WTC11 (cell line): Measurements from ENCODE around the gene PTPRG. TPM values are rescaled to one million over a fixed set of nuclear protein-coding genes. Genes with fewer than 3 reads are reported as not detected.

Experiments used
- ATAC-seq: fragments of 200-7000 bp; cut with Tn5 transposase; 2 replicates; pipeline ENCODE4 v1.10.0; 2021; ENCODE audit warnings: mild to moderate bottlenecking, moderate library complexity
- CTCF ChIA-PET: fragments of 300-600 bp; sonication (Branson Sonifier 250); formaldehyde crosslinking; loops from one replicate; lab custom pipeline; 2021; ENCODE audit warnings: antibody characterized with exemption; lab: Charles Lee
- POLR2A ChIA-PET: fragments of 350-600 bp; sonication (Branson Sonifier 250); formaldehyde crosslinking; loops from one replicate; lab custom pipeline; 2021; ENCODE audit warnings: antibody characterized with exemption; lab: Charles Lee
- DNase-seq: peaks from one replicate; pipeline ENCODE4 v3.0.0; 2021; ENCODE audit warnings: low spot score
- H3K27ac Mint-ChIP-seq: 2 replicates; pipeline ENCODE4 v1.8.0; 2021; ENCODE audit warnings: mixed read lengths
- H3K27me3 Mint-ChIP-seq: 2 replicates; pipeline ENCODE4 v1.8.0; 2021; ENCODE audit warnings: low read depth, mild to moderate bottlenecking, moderate library complexity, mixed read lengths
- H3K36me3 Mint-ChIP-seq: 2 replicates; pipeline ENCODE4 v1.8.0; 2021; ENCODE audit warnings: mixed read lengths
- H3K4me1 Mint-ChIP-seq: 2 replicates; pipeline ENCODE4 v1.8.0; 2022; ENCODE audit warnings: mixed read lengths
- H3K4me3 Mint-ChIP-seq: 2 replicates; pipeline ENCODE4 v1.8.0; 2021; ENCODE audit warnings: mild to moderate bottlenecking, moderate library complexity, mixed read lengths
- H3K9me3 Mint-ChIP-seq: 2 replicates; pipeline ENCODE4 v1.8.0; 2021; ENCODE audit warnings: mixed read lengths
- ATF1 ChIP-seq: sonication (generic); formaldehyde crosslinking; IDR thresholded peaks from 2 replicates; pipeline ENCODE4 v1.8.1; 2023; ENCODE audit warnings: mild to moderate bottlenecking, moderate library complexity, missing genetic modification reagents
- CBFB ChIP-seq: sonication (generic); formaldehyde crosslinking; IDR thresholded peaks from 2 replicates; pipeline ENCODE4 v1.8.1; 2022; ENCODE audit warnings: mild to moderate bottlenecking, low read depth, missing genetic modification reagents
- FOXJ3 ChIP-seq: sonication (generic); formaldehyde crosslinking; IDR thresholded peaks from 2 replicates; pipeline ENCODE4 v1.9.0; 2021; ENCODE audit warnings: missing genetic modification reagents, mild to moderate bottlenecking, borderline replicate concordance
- FOXP1 ChIP-seq: sonication (generic); formaldehyde crosslinking; IDR thresholded peaks from 2 replicates; pipeline ENCODE4 v1.8.0; 2022; ENCODE audit warnings: missing genetic modification reagents, mild to moderate bottlenecking, moderate library complexity, borderline replicate concordance
- MYBL2 ChIP-seq: sonication (generic); formaldehyde crosslinking; IDR thresholded peaks from 2 replicates; pipeline ENCODE4 v1.8.1; 2023; ENCODE audit warnings: mild to moderate bottlenecking, moderate library complexity, missing genetic modification reagents
- PREB ChIP-seq: sonication (generic); formaldehyde crosslinking; IDR thresholded peaks from 2 replicates; pipeline ENCODE4 v1.8.1; 2022; ENCODE audit warnings: mild to moderate bottlenecking, missing genetic modification reagents, moderate library complexity, borderline replicate concordance
- PRRX2 ChIP-seq: fragments of 250-450 bp; sonication (Bioruptor Pico); IDR thresholded peaks from 2 replicates; pipeline ENCODE4 v1.8.0; 2021; ENCODE audit warnings: mild to moderate bottlenecking
- RELA ChIP-seq: sonication (generic); formaldehyde crosslinking; IDR thresholded peaks from 2 replicates; pipeline ENCODE4 v1.8.1; 2022; ENCODE audit warnings: missing genetic modification reagents, mild to moderate bottlenecking, borderline replicate concordance
- RORB ChIP-seq: fragments of 250-450 bp; sonication (Bioruptor Pico); IDR thresholded peaks from 2 replicates; pipeline ENCODE4 v1.9.0; 2021; ENCODE audit warnings: mild to moderate bottlenecking
- SMAD4 ChIP-seq: sonication (generic); formaldehyde crosslinking; IDR thresholded peaks from 2 replicates; pipeline ENCODE4 v1.8.0; 2022; ENCODE audit warnings: mild to moderate bottlenecking, missing genetic modification reagents
- TEAD1 ChIP-seq: sonication (generic); formaldehyde crosslinking; IDR thresholded peaks from 2 replicates; pipeline ENCODE4 v1.8.0; 2022; ENCODE audit warnings: mild to moderate bottlenecking, missing genetic modification reagents
- TP53 ChIP-seq: sonication (generic); formaldehyde crosslinking; IDR thresholded peaks from 2 replicates; pipeline ENCODE4 v1.8.1; 2023; ENCODE audit warnings: mild to moderate bottlenecking, missing genetic modification reagents
- ZNF138 ChIP-seq: sonication (generic); formaldehyde crosslinking; conservative IDR thresholded peaks from 2 replicates; pipeline ENCODE4 v1.8.1; 2022; ENCODE audit warnings: mild to moderate bottlenecking, moderate library complexity, missing genetic modification reagents
- ZNF219 ChIP-seq: sonication (generic); formaldehyde crosslinking; IDR thresholded peaks from 2 replicates; pipeline ENCODE4 v1.8.0; 2023; ENCODE audit warnings: missing genetic modification reagents, mild to moderate bottlenecking, borderline replicate concordance
- ZNF232 ChIP-seq: sonication (generic); formaldehyde crosslinking; IDR thresholded peaks from 2 replicates; pipeline ENCODE4 v1.8.0; 2022; ENCODE audit warnings: mild to moderate bottlenecking, missing genetic modification reagents
- ZNF396 ChIP-seq: fragments of 250-450 bp; sonication (Bioruptor Pico); IDR thresholded peaks from 2 replicates; pipeline ENCODE4 v1.8.0; 2021; ENCODE audit warnings: mild to moderate bottlenecking, moderate library complexity, borderline replicate concordance
- ZNF423 ChIP-seq: fragments of 250-450 bp; sonication (Bioruptor Pico); IDR thresholded peaks from 2 replicates; pipeline ENCODE4 v2.1.2; 2022; ENCODE audit warnings: mild to moderate bottlenecking, moderate library complexity
- ZSCAN18 ChIP-seq: fragments of 250-450 bp; sonication (Bioruptor Pico); IDR thresholded peaks from 2 replicates; pipeline ENCODE4 v2.1.2; 2022; ENCODE audit warnings: mild to moderate bottlenecking, moderate library complexity
- total RNA-seq: library from RNA; stranded (reverse); gene quantifications from 3 replicates; pipeline ENCODE4 v1.2.3, GENCODE V29; 2021
- TF ChIP-seq, protein P1 (sequence below): fragments of 250-450 bp; sonication (Bioruptor Pico); IDR thresholded peaks from 2 replicates; pipeline ENCODE4 v1.9.0; 2021; ENCODE audit warnings: moderate library complexity, mild to moderate bottlenecking, inconsistent platforms, borderline replicate concordance
- TF ChIP-seq, protein P2 (sequence below): sonication (generic); formaldehyde crosslinking; IDR thresholded peaks from 2 replicates; pipeline ENCODE4 v1.8.1; 2023; ENCODE audit warnings: mild to moderate bottlenecking, missing genetic modification reagents, moderate library complexity
- TF ChIP-seq, protein P3 (sequence below): sonication (generic); formaldehyde crosslinking; IDR thresholded peaks from 2 replicates; pipeline ENCODE4 v1.8.0; 2022; ENCODE audit warnings: missing genetic modification reagents

PTPRG gene
- total RNA-seq, 1 experiment from 2014 or later = 106 TPM

DNA sequence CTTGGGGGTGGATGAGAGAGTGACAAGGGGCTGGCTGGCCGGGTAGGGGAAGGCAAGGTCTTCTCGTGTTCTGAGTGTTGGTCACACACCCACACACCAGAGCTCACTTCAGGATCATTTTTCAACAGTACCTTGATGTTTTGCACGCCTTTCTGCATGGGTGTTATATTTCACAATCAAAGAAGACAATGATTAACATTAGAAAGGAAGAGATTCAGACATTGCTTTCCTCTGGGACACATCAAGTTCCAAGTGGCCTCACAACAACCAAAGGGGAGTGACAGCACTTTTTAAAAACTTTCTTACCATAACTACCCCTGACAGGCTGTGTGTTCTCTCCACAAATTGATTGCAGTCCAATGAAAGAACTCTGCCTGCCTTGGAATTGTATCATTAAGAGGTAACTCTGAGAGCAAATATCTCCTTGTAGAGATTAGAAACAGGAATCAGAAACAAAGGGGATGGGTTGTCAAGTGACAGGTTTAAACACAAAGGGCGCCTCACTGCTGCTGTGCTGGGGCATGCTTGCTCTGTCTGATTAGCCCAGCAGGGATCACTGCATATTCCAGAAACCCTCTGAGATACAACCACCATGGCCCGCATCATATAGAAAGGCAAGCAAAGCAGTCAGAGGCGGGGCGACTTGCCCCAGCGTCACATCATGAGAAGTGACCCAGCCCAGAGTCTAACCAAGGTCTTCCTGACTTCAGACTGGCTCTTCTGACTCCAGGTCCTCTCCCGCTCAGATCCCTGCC lies 581.1 kb downstream of the PTPRG start:
- Mint-ChIP-seq H3K36me3 (0 out of 2 replicates have a peak, but pooled peaks cover 12% of the 10 kb centered on the region), H3K27ac (peak overlapping the region; percentile 77; the same call in 1 of the 2 replicates)
- peak; percentile 71 for ATAC-seq

DNA sequence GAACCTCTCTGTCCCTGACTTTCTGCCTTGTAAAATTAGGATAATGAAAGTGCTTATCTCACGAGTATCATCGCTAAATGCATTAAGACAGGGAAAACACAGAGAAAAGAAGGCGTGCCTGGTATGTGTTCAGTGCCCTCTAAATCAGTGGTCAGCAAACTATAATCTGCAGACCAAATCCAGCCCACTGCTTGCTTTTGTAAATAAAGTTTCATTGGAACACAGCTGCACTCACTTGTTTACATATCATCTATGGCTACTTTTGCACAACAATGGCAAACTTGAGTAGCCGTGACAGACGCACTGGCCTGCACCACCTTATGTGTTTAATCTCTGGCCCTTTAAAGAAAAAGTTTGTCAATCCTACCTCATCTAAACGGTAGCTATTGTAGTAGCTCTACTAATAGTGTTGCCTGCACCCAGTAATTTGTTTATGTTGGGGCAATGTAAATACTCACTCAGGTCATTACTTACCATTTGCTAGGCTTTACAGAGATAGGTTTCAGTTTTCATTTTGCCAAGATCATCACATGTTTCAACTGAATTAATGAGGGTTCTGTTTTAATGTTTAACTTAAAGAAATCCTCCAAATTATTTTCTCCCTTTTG lies 582.6 kb downstream of the PTPRG start:
- no peaks in the 10 kb centered on the region for H3K9me3 Mint-ChIP-seq
- peaks cover 38% of the 10 kb centered on the region for H3K4me1 Mint-ChIP-seq
- H3K27me3 Mint-ChIP-seq = no peaks in the 10 kb centered on the region
- no peak for DNase-seq
- ChIA-PET CTCF (interaction anchor here (1.0 to 1.2 kb wide), 4 partner anchors 9 to 45 kb away, joined by 3 to 7 read pairs (median 4); no protein-coding TSS in a partner anchor), POLR2A (no interaction called here)
- H3K36me3 Mint-ChIP-seq = 0 out of 2 replicates have a peak, but pooled peaks cover 12% of the 10 kb centered on the region
- TF ChIP-seq MYBL2 (CRISPR knock-in tag) (no peak), ZNF219 (no peak)
- TF ChIP-seq, protein P1, sequence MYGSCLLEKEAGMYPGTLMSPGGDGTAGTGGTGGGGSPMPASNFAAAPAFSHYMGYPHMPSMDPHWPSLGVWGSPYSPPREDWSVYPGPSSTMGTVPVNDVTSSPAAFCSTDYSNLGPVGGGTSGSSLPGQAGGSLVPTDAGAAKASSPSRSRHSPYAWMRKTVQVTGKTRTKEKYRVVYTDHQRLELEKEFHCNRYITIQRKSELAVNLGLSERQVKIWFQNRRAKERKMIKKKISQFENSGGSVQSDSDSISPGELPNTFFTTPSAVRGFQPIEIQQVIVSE (CRISPR knock-in tag) = no peak
- TF ChIP-seq, all 79 proteins: peak for 0
- ATAC-seq = no peak
- Mint-ChIP-seq H3K27ac (no peak overlapping the region; the same call in 1 of the 2 replicates), H3K4me3 (no peak overlapping the region)

More for the DNA sequence above, 581.1 kb downstream of the PTPRG start:
- ChIA-PET POLR2A (no interaction called here), CTCF (no interaction called here)
- no peaks in the 10 kb centered on the region for H3K9me3 Mint-ChIP-seq
- TF ChIP-seq RELA (no peak), ZNF423 (no peak), ZNF396 (CRISPR knock-in tag) (no peak), PRRX2 (CRISPR knock-in tag) (no peak), MYBL2 (CRISPR knock-in tag) (no peak), CBFB (CRISPR knock-in tag) (no peak), RORB (CRISPR knock-in tag) (no peak)
- TF ChIP-seq, protein P1 (CRISPR knock-in tag) = no peak
- no peaks in the 10 kb centered on the region for H3K27me3 Mint-ChIP-seq
- no peak for DNase-seq
- peaks cover 38% of the 10 kb centered on the region for H3K4me1 Mint-ChIP-seq
- H3K4me3 Mint-ChIP-seq = no peak overlapping the region

GRCh38 chr3:62144482-62144881 lies 583.1 kb downstream of the PTPRG start:
- no peak for DNase-seq
- ATAC-seq = no peak
- Mint-ChIP-seq H3K36me3 (0 out of 2 replicates have a peak, but pooled peaks cover 10% of the 10 kb centered on the region), H3K4me3 (no peak overlapping the region), H3K9me3 (no peaks in the 10 kb centered on the region), H3K27ac (no peak overlapping the region), H3K4me1 (peaks cover 38% of the 10 kb centered on the region), H3K27me3 (no peaks in the 10 kb centered on the region)
- ChIA-PET POLR2A (no interaction called here), CTCF (interaction anchor here (1.0 to 1.2 kb wide), 3 partner anchors 9 to 44 kb away, joined by 3 to 5 read pairs (median 4); no protein-coding TSS in a partner anchor)
- TF ChIP-seq FOXJ3 (no peak), TEAD1 (CRISPR knock-in tag) (no peak), SMAD4 (no peak), ZNF232 (CRISPR knock-in tag) (no peak), ZNF138 (CRISPR knock-in tag) (no peak), PREB (CRISPR knock-in tag) (no peak), ZSCAN18 (CRISPR knock-in tag) (no peak), TP53 (CRISPR knock-in tag) (no peak), FOXP1 (no peak), ATF1 (CRISPR knock-in tag) (no peak), ZNF423 (no peak)
- TF ChIP-seq, protein P2, sequence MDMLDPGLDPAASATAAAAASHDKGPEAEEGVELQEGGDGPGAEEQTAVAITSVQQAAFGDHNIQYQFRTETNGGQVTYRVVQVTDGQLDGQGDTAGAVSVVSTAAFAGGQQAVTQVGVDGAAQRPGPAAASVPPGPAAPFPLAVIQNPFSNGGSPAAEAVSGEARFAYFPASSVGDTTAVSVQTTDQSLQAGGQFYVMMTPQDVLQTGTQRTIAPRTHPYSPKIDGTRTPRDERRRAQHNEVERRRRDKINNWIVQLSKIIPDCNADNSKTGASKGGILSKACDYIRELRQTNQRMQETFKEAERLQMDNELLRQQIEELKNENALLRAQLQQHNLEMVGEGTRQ (CRISPR knock-in tag) = no peak
- TF ChIP-seq, protein P3, sequence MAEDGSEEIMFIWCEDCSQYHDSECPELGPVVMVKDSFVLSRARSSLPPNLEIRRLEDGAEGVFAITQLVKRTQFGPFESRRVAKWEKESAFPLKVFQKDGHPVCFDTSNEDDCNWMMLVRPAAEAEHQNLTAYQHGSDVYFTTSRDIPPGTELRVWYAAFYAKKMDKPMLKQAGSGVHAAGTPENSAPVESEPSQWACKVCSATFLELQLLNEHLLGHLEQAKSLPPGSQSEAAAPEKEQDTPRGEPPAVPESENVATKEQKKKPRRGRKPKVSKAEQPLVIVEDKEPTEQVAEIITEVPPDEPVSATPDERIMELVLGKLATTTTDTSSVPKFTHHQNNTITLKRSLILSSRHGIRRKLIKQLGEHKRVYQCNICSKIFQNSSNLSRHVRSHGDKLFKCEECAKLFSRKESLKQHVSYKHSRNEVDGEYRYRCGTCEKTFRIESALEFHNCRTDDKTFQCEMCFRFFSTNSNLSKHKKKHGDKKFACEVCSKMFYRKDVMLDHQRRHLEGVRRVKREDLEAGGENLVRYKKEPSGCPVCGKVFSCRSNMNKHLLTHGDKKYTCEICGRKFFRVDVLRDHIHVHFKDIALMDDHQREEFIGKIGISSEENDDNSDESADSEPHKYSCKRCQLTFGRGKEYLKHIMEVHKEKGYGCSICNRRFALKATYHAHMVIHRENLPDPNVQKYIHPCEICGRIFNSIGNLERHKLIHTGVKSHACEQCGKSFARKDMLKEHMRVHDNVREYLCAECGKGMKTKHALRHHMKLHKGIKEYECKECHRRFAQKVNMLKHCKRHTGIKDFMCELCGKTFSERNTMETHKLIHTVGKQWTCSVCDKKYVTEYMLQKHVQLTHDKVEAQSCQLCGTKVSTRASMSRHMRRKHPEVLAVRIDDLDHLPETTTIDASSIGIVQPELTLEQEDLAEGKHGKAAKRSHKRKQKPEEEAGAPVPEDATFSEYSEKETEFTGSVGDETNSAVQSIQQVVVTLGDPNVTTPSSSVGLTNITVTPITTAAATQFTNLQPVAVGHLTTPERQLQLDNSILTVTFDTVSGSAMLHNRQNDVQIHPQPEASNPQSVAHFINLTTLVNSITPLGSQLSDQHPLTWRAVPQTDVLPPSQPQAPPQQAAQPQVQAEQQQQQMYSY = no peak
